G401.6 (cell line): ENCODE results near the gene RGCC.

Experiments used
- FAIRE-seq: peaks from 2 replicates; lab custom pipeline; 2012; peaks lifted over from hg19 to GRCh38; lab: Jason Lieb, UNC

Gene RGCC

DNA sequence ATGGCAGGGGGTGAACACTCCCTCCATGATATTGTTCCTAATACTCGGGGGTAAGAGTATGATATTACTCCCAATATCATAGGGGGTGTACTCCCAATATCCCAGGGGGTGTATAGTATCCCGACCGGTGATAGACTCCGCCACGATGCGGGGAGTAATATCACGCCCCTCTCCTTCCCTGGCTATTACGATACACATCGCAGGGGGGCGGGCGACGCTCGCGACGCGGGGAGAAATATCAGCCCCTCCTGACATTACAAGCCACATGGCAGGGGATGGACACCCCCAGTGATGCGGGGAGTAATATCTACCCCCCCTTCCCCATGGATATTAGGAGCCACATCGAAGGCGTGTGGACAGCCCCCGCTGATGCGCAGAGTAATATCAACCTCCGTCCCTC lies 3.2 kb upstream of the RGCC start:
- no peak for FAIRE-seq

- no peak for FAIRE-seq
These were observed 1.5 kb upstream of the RGCC start for GRCh38 chr13:41455725-41456419.

DNA sequence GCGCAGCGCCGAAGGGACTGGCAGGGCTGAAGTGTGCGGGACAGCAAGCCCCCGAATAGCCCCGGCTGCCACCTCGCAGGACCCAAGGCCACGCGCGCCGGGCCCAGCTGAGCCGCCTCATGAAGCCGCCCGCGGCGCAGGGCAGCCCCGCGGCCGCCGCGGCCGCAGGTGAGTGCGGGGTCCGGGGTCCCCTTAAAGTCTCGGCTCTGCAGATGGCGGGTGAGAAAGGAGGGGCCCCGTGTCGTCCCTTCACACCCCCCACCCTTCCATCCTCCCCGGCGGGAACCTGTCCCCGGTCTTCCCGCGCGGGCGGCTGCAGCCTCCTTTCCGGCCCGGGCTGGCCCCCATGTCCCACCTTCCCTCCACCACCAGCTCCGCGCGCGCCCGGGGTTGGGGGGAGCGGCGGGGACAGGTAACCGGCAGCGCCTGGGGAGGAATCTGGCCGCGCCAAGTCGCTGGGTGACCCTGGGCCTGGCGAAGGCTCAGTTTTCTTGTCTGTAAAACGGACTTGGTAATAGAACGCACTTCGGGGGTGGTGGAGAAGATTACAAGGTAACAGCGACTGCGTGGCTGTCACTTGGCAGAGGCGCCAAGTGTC lies 338 bp downstream of the RGCC start:
- FAIRE-seq = no peak

GRCh38 chr13:41458187-41458760 lies 924 bp downstream of the RGCC start:
- FAIRE-seq = no peak

GRCh38 chr13:41458761-41459431 lies 1.5 kb downstream of the RGCC start:
- no peak for FAIRE-seq

GRCh38 chr13:41459432-41460073 lies 2.2 kb downstream of the RGCC start:
- no peak for FAIRE-seq

DNA sequence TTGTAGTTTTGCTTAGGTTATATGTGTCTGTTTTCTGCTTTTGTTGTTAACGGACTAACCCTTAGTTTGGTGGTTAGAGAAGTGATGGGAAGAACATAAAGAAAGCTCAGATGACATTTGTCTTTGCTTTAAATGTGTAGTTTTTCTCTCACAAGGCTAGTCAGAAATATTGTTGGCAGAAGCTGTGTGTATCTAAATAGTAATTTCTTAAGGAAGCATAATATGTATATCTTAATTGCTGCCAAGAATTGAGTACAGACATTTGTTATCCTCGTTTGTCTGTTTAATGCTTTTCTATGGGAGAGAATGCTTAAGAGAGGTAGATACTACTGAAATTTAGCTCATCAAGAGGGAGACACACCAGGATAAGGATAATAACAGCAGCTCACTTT lies 2.7 kb downstream of the RGCC start:
- no peak for FAIRE-seq

- no peak for FAIRE-seq
These were observed 3.6 kb downstream of the RGCC start for GRCh38 chr13:41460930-41461329.

DNA sequence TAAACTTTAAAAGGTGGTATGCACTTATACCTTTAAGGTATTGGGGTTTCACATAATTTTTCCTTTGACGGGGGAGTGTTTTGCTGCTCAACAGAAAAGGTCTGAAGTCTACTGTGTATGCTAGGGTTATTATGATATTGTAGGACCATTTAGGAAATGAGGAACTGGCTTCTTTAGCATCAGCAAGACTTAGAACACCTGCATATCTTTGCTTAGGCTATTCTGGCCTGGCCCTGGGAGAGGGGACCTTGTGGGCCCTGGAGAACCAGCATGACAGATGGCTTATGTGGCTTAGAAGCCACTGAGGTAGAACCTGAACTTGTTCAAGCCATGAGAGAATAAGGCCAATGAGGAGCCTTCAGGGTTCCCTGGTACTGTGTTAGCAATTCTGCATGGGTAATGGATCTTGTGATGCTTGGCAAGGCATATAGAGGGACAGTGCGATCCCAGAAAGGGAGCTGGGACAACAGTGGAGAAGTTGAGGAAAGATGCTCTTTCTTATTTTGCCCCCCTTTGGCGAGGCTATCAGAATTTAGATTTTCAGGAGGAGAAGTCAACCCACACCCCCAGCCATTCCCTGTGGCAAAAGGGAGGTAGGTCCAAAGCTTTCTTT lies 4.3 kb downstream of the RGCC start:
- FAIRE-seq = no peak

GRCh38 chr13:41462427-41462826 lies 5.1 kb downstream of the RGCC start:
- no peak for FAIRE-seq

DNA sequence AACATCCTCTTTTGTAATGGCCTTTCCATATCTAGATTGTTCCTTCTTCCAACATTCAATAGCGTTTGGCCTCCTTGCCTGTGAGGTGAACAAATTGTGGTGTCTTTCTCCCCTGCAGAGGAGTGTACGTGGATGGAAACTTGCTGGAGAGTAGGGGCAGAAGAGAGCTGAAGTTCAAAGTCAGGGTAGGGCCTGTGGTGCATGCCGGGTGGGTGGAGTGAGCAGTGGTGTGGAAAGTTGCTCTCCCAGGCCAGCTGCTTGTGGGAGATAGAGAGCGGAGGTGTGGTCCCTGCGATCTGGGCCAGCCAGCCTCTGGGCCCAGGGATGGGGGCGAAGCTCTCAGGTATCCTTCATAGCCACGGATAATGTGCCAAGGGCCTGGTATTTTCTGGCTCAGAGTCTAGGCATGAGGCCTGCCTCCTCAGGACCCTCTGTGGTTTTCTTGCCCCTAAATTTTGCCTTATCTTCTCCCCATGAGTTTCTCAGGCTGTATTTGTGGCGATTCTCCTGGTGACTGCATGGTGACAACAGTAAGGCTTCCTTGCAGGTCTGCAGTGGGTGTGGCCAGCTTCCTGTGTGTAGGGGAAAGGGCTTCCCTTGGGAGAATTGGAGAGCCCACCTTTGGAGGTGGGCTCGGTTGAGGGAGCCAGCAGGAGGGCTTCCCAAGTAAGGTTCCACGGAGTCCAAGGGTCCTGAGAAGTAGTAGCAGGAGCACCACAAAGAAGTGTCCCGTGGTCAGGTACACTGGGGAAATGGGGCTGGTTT lies 6.7 kb downstream of the RGCC start:
- no peak for FAIRE-seq

GRCh38 chr13:41465241-41465847 lies 8.0 kb downstream of the RGCC start:
- no peak for FAIRE-seq

GRCh38 chr13:41465898-41466320 lies 8.6 kb downstream of the RGCC start:
- no peak for FAIRE-seq

GRCh38 chr13:41467425-41467945 lies 10.1 kb downstream of the RGCC start:
- FAIRE-seq = no peak

- no peak for FAIRE-seq
These were observed 11.3 kb downstream of the RGCC start for GRCh38 chr13:41468631-41469030.

DNA sequence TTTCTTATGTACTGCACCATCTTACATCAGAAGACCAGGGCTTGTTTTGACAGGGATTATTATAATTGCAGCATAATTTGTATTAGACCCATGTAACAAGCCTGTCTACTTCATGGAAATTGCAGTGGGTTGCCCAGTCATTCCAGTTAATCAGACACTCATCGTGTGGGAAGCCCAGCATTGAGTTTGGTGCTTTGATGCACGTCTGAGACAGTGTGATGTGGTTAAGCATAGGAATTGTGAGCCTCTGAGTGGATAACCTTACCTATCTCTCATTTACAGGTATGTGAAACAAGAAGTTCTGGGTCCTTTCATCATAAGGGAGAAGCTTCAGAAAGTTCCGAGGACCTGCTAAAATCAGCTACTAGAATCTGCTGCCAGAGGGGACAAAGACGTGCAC lies 12.8 kb downstream of the RGCC start:
- no peak for FAIRE-seq

- FAIRE-seq = no peak
These were observed 14.4 kb downstream of the RGCC start for GRCh38 chr13:41471785-41472184.

DNA sequence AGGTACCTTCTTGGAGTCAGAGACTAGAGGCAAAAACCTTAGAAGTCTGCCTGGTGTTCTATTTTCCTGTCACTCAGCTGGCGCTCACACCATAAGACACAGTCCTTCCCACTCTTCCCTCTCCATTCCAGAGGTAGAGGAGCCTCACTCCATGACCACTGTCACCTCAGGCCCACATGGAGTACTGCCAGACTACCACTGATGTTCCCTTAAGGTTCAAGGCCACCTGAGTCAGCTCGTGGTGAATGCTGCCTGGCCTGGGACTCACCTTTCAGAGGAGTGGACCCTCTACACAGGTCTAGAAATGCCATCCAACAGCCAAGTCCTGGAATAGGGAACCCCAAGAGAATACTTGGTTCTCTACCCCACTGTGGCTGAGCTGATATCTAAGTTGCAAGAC lies 29.9 kb downstream of the RGCC start:
- FAIRE-seq = no peak

GRCh38 chr13:41488124-41488523 lies 30.8 kb downstream of the RGCC start:
- FAIRE-seq = no peak

- FAIRE-seq = no peak
These were observed 33.1 kb downstream of the RGCC start for GRCh38 chr13:41490371-41491015.
